22Rv1 (cell line): ENCODE data around the gene PTPN3.

Experiments
- H3K27ac ChIP-seq: fragments of 450-650 bp; 2 replicates; pipeline ENCODE4 v1.5.1; 2017
- ZFX ChIP-seq: fragments of 450-650 bp; IDR thresholded peaks from 2 replicates; pipeline ENCODE4 v1.6.1; 2017; ENCODE audit warnings: antibody characterized with exemption, borderline replicate concordance
- TF ChIP-seq, protein P1 (sequence below): fragments of 450-650 bp; IDR thresholded peaks from 2 replicates; pipeline ENCODE4 v1.5.1; 2017; ENCODE audit warnings: mild to moderate bottlenecking

Gene PTPN3

DNA sequence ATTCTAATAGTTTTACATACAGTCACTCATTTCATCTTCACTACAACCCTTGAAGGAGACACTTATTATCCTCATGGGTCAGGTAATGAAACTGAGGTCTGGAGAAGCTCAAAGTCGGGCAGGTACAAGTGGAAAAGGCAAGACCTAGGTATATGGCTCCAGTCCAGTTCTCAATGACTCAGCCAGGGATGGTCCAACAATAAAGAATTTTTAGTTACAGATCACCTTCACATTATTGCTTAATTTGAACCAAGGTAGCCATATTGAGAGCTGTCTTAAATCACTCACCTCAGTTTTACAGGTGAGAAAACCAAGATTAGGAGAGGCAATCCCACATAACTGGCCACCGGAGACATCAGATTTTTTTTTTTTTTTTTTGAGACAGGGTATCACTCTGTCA lies 55.4 kb downstream of the PTPN3 start:
- TF ChIP-seq, protein P1, sequence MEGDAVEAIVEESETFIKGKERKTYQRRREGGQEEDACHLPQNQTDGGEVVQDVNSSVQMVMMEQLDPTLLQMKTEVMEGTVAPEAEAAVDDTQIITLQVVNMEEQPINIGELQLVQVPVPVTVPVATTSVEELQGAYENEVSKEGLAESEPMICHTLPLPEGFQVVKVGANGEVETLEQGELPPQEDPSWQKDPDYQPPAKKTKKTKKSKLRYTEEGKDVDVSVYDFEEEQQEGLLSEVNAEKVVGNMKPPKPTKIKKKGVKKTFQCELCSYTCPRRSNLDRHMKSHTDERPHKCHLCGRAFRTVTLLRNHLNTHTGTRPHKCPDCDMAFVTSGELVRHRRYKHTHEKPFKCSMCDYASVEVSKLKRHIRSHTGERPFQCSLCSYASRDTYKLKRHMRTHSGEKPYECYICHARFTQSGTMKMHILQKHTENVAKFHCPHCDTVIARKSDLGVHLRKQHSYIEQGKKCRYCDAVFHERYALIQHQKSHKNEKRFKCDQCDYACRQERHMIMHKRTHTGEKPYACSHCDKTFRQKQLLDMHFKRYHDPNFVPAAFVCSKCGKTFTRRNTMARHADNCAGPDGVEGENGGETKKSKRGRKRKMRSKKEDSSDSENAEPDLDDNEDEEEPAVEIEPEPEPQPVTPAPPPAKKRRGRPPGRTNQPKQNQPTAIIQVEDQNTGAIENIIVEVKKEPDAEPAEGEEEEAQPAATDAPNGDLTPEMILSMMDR = no peak
- TF ChIP-seq ZFX = no peak
- no peak overlapping the region for H3K27ac ChIP-seq

DNA sequence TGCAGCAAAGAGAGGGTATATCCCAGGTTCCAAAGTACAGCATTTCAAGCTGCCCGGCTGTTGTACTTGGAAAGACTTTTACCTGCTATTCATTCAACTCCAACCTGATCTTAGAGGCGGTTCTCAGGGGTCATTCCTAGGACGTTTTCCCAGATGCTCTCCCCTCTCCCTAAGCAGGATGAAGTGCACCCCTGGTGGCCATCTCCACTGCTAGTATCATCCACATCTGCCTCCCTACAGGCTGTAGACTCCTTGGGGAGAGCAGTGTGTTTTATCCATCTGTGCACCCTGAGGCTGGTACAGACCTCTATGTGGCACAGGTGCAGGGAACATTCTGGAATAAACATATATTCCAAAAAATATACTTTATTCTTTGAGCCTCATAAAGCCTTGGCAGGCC lies 56.8 kb downstream of the PTPN3 start:
- no peak for TF ChIP-seq ZFX
- TF ChIP-seq, protein P1 = no peak
- 0 out of 2 replicates have a peak overlapping the region, but pooled peaks have one; percentile 22 for H3K27ac ChIP-seq

DNA sequence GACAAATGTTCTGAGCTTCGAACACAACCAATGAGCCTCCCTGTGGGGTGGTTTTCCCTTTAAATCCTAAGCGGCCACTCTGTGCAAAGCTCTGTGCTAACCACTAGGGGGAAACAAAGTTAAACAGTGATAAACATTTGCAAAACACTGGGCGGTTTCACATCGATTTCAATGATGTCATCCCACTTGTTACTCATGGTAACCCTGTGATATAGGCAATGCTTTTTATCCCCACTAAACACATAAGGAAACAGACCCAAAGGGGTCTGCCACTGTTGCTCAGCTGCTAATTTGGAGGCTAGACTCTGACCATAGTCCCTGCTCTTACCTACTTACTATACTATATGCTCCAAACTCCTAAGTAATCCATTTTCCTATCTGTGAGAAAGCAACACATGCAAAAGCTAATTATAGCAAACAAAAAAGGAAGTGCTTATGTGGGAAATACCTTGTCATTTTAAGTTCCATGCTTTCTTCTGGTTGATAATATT lies 57.3 kb downstream of the PTPN3 start:
- H3K27ac ChIP-seq = 0 out of 2 replicates have a peak overlapping the region, but pooled peaks have one; percentile 22
- TF ChIP-seq, protein P1 = peak; percentile 83
- TF ChIP-seq ZFX = no peak

DNA sequence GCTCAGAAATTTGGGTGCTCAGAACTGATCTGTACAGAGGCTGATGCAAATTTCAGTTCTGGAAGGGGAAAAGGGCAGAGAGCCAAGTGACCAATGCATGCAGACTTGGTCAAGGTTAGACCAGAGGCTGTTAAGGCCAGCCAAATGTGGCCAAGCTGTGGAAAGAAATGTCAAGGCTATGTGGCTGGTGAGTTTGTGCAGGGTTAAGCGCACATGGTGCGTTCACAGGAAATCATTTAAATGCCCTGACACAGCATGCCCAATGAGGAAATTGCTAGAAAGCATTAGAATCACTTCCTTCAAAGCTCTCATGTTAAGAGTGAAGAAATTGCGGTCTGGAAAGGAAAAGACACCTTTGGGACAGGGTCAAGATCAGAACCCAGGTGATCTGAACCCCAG lies 58.0 kb downstream of the PTPN3 start:
- no peak for TF ChIP-seq ZFX
- TF ChIP-seq, protein P1 = no peak
- H3K27ac ChIP-seq = no peak overlapping the region

DNA sequence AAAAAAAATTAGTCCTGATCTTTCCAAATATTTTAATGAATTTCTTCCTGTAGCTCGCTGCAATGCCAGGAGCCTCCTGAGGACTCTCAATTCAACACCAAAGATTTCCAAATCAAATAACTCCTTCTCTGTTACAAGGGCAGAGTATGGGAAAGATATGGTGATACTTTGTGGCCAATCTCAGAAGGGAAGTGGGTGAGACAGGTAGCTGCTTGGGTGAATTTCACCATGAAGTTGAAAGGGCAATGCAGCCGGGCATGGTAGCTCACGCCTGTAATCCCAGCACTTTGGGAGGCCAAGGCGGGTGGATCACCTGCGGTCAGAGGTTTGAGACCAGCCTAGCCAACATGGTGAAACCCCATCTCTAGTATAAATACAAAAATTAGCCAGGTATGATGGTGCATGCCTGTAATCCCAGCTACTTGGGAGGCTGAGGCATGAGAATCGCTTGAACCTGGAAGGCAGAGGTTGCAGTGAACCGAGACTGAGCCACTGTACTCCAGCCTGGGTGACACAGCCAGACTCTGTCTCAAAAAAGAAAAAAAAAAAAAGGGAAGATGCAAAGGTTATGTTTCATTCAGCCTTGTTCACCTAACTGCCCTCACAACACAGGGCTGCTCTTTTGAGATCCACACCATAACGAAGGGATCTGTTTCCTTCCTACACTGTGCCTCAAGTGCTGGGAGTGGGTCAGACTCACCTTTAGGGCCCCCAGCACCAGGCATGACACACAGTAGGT lies 58.6 kb downstream of the PTPN3 start:
- no peak overlapping the region for H3K27ac ChIP-seq
- TF ChIP-seq ZFX = no peak

DNA sequence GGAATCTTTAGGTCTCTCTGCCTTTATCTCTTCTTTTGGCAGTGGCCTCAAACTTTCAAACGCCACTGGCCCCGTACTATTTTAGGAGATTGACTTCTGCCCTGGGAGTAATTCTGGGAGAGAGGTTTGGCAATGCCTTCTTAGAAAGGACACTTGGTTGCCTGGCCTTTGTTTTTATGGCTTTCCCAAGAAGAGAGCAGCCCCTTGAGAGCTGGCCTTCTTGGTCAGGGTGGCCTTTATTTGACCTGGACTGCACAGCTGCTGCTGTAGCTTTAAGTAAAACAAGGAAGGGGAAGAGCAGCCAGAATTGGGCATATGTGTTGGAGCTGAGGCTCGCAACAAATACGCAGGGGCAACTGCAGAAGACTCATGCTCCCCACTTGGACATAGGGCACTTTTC lies 60.8 kb downstream of the PTPN3 start:
- TF ChIP-seq, protein P1 = no peak
- no peak for TF ChIP-seq ZFX
- no peak overlapping the region for H3K27ac ChIP-seq

DNA sequence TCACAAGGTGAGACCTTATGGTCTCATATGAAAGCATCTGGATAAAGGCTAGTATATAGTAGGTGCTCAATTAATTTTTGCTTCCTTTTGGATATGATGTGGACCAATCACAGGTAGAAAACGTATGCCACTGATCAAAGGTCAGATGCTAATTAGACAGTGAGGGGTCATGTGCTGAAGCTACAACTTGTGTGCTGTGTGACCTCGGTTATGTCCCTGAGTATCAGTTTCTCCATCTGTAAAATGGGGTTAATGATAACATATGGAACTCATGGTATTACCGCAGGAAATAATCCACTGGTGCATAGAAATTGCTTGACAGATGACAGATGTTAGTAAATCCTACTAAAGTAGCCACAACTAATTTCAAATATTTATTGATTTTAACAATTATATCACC lies 62.0 kb downstream of the PTPN3 start:
- no peak overlapping the region for H3K27ac ChIP-seq
- no peak for TF ChIP-seq ZFX
- TF ChIP-seq, protein P1 = no peak
